H9 (cell line): ENCODE measurements around the gene CREB3L4. TPM values are rescaled to one million over a fixed set of nuclear protein-coding genes. Genes with fewer than 3 reads are reported as not detected.

Experiments used
- DNase-seq: peaks from one replicate; pipeline ENCODE4 v3.0.0-alpha.2; 2017
- H2AFZ ChIP-seq: one replicate; pipeline ENCODE4 v1.6.1; 2013; ENCODE audit warnings: mild to moderate bottlenecking, low read length, control low read depth, moderate library complexity
- H2AK5ac ChIP-seq: 2 replicates; pipeline ENCODE4 v1.6.1; 2013; ENCODE audit warnings: low read length, control low read depth, mixed read lengths; ENCODE audit not compliant: insufficient read length
- H2BK120ac ChIP-seq: one replicate; pipeline ENCODE4 v1.6.1; 2013; ENCODE audit warnings: low read depth, mild to moderate bottlenecking, low read length, control low read depth, inconsistent platforms; ENCODE audit not compliant: poor library complexity, severe bottlenecking
- H2BK12ac ChIP-seq: 2 replicates; pipeline ENCODE4 v1.6.1; 2013; ENCODE audit warnings: low read length, control low read depth, mixed read lengths, low read depth; ENCODE audit not compliant: insufficient read length
- H2BK15ac ChIP-seq: 2 replicates; pipeline ENCODE4 v1.6.1; 2013; ENCODE audit warnings: low read depth, low read length, control low read depth
- H2BK20ac ChIP-seq: one replicate; pipeline ENCODE4 v1.6.1; 2013; ENCODE audit warnings: low read depth, mild to moderate bottlenecking, low read length, control low read depth, inconsistent platforms; ENCODE audit not compliant: poor library complexity, severe bottlenecking
- H2BK5ac ChIP-seq: 2 replicates; pipeline ENCODE4 v1.6.1; 2013; ENCODE audit warnings: low read length, control low read depth, mixed read lengths; ENCODE audit not compliant: insufficient read length
- H3K14ac ChIP-seq: 2 replicates; pipeline ENCODE4 v1.6.1; 2013; ENCODE audit warnings: low read length, control low read depth; ENCODE audit not compliant: insufficient read depth
- H3K18ac ChIP-seq: 2 replicates; pipeline ENCODE4 v1.6.1; 2013; ENCODE audit warnings: low read depth, mild to moderate bottlenecking, mixed read lengths, low read length, control low read depth; ENCODE audit not compliant: insufficient read length
- H3K23ac ChIP-seq: 2 replicates; pipeline ENCODE4 v1.6.1; 2013; ENCODE audit warnings: low read length, control low read depth, mixed read lengths, low read depth; ENCODE audit not compliant: insufficient read length
- H3K23me2 ChIP-seq: 2 replicates; pipeline ENCODE4 v1.6.1; 2013; ENCODE audit warnings: low read depth, mild to moderate bottlenecking, mixed read lengths, low read length, control low read depth; ENCODE audit not compliant: insufficient read length, poor library complexity, severe bottlenecking
- H3K27ac ChIP-seq: 2 replicates; pipeline ENCODE4 v1.5.1; 2013; ENCODE audit warnings: low read length, control low read depth, mixed read lengths, low read depth; ENCODE audit not compliant: insufficient read length
- H3K27me3 ChIP-seq: 2 replicates; pipeline ENCODE4 v1.6.1; 2013; ENCODE audit warnings: low read length, control low read depth, inconsistent platforms; ENCODE audit not compliant: insufficient read depth
- H3K4ac ChIP-seq: 2 replicates; pipeline ENCODE4 v1.6.1; 2013; ENCODE audit warnings: low read depth, mild to moderate bottlenecking, control low read depth, inconsistent platforms, low read length, moderate library complexity
- H3K4me1 ChIP-seq: 2 replicates; pipeline ENCODE4 v1.6.1; 2013; ENCODE audit warnings: low read length, control low read depth, inconsistent platforms; ENCODE audit not compliant: insufficient read depth
- H3K4me2 ChIP-seq: 2 replicates; pipeline ENCODE4 v1.6.1; 2013; ENCODE audit warnings: low read length, control low read depth, mixed read lengths; ENCODE audit not compliant: insufficient read length, insufficient read depth
- H3K56ac ChIP-seq: 2 replicates; pipeline ENCODE4 v1.6.1; 2013; ENCODE audit warnings: low read depth, mild to moderate bottlenecking, mixed read lengths, low read length, control low read depth; ENCODE audit not compliant: insufficient read length
- H3K79me1 ChIP-seq: 2 replicates; pipeline ENCODE4 v1.6.1; 2013; ENCODE audit warnings: low read depth, mild to moderate bottlenecking, moderate library complexity, low read length, control low read depth, inconsistent platforms; ENCODE audit not compliant: insufficient read depth, poor library complexity, severe bottlenecking
- H3K79me2 ChIP-seq: 2 replicates; pipeline ENCODE4 v1.6.1; 2013; ENCODE audit warnings: low read length, control low read depth, inconsistent platforms; ENCODE audit not compliant: insufficient read depth
- H3K9ac ChIP-seq: 2 replicates; pipeline ENCODE4 v1.6.1; 2013; ENCODE audit warnings: low read length, control low read depth, mixed read lengths; ENCODE audit not compliant: insufficient read length; ENCODE audit errors: extremely low read depth
- H3K9me3 ChIP-seq: one replicate; pipeline ENCODE4 v1.6.1; 2013; ENCODE audit warnings: low read depth, low read length, inconsistent platforms; ENCODE audit not compliant: control insufficient read depth
- H3T11ph ChIP-seq: one replicate; pipeline ENCODE4 v1.6.1; 2013; ENCODE audit warnings: mild to moderate bottlenecking, low read length, control low read depth, inconsistent platforms
- H4K20me1 ChIP-seq: one replicate; pipeline ENCODE4 v1.6.1; 2013; ENCODE audit not compliant: control insufficient read depth, insufficient read length, insufficient read depth
- H4K5ac ChIP-seq: 2 replicates; pipeline ENCODE4 v1.6.1; 2013; ENCODE audit warnings: low read depth, mild to moderate bottlenecking, mixed read lengths, low read length, control low read depth; ENCODE audit not compliant: insufficient read length
- H4K8ac ChIP-seq: replicated peaks from 2 replicates; pipeline ENCODE4 v1.6.1; 2013; ENCODE audit warnings: low read length, control low read depth, mixed read lengths, low read depth; ENCODE audit not compliant: insufficient read length
- H4K91ac ChIP-seq: 2 replicates; pipeline ENCODE4 v1.6.1; 2013; ENCODE audit warnings: low read depth, mild to moderate bottlenecking, moderate library complexity, mixed read lengths, low read length, control low read depth; ENCODE audit not compliant: insufficient read length
- H3K27ac Mint-ChIP-seq, 3 experiments: 2 replicates in 2 of 3; 3 replicates in 1 of 3; pipeline ENCODE4 v1.8.0; 2020 to 2021; ENCODE audit warnings: mixed read lengths in 3 of 3, mild to moderate bottlenecking in 1 of 3, moderate library complexity in 1 of 3
- H3K27me3 Mint-ChIP-seq: 2 replicates; pipeline ENCODE4 v1.8.0; 2021; ENCODE audit warnings: low read depth, mild to moderate bottlenecking, moderate library complexity, mixed read lengths
- H3K36me3 Mint-ChIP-seq, 3 experiments: 2 replicates in 2 of 3; 3 replicates in 1 of 3; pipeline ENCODE4 v1.8.0; 2020 to 2021; ENCODE audit warnings: low read depth in 3 of 3, mixed read lengths in 3 of 3; ENCODE audit not compliant: insufficient read depth in 1 of 3
- H3K4me1 Mint-ChIP-seq, 2 experiments: 2 replicates each; pipeline ENCODE4 v1.8.0; 2020; ENCODE audit warnings: mixed read lengths in 2 of 2
- H3K4me3 Mint-ChIP-seq, 2 experiments: 2 replicates in 1 of 2; 3 replicates in 1 of 2; pipeline ENCODE4 v1.8.0; 2020 to 2021; ENCODE audit warnings: mild to moderate bottlenecking in 2 of 2, mixed read lengths in 2 of 2, moderate library complexity in 1 of 2
- H3K9me3 Mint-ChIP-seq, 2 experiments: 2 replicates in 1 of 2; 3 replicates in 1 of 2; pipeline ENCODE4 v1.8.0; 2020; ENCODE audit warnings: mild to moderate bottlenecking in 2 of 2, mixed read lengths in 2 of 2, moderate library complexity in 1 of 2
- WGBS: extraction: QIAGEN DNeasy Blood & Tissue Kit; methylation state at CpG from one replicate; pipeline ENCODE4 v1.1.7; 2013; ENCODE audit warnings: missing lambda C conversion rate, low lambda C conversion rate, mixed read lengths; ENCODE audit not compliant: insufficient read length; ENCODE audit errors: extremely low coverage; 5-methylcytosine and 5-hydroxymethylcytosine counted together
- total RNA-seq: library from RNA; stranded (reverse); gene quantifications from 2 replicates; pipeline ENCODE4 v1.2.1, GENCODE V29; 2021
- TF ChIP-seq, protein P1 (sequence below): fragments of 200-600 bp; sonication (generic); conservative IDR thresholded peaks from 3 replicates; pipeline ENCODE4 v1.8.0; 2021; ENCODE audit warnings: antibody characterized with exemption, mild to moderate bottlenecking

CREB3L4 gene
- total RNA-seq, 1 experiment from 2014 or later = 27.6 TPM

DNA sequence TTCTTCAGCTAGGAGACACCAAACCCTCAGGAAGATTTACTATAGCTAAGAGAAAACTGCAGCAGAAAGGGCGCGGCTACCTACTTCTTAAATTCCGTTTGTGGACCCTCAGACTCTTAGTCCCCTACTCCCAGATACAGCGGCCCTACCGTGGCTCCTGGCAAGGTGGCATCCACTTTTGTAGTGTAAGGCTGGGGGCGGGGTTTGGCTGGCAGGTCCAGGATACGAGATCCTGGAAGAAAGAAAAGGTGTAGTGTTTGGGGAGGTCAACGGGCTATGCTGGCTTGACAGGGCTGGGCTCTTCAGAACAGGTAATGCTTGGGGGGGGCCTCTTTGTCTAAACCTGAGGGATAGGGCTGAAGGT lies 280 bp downstream of the CREB3L4 start:
- Histone ChIP-seq H2BK12ac (no peak overlapping the region), H2BK20ac (no peak overlapping the region), H3K4me2 (peak overlapping the region; percentile 81), H3K79me1 (peaks cover under 1% of the 10 kb centered on the region), H3K18ac (peak overlapping the region; percentile 31), H3K23me2 (peaks cover 14% of the 10 kb centered on the region), H4K5ac (peak overlapping the region; percentile 0), H2BK15ac (no peak overlapping the region), H3K4me1 (no peaks in the 10 kb centered on the region), H2AFZ (no peak overlapping the region), H3K23ac (no peak overlapping the region), H4K20me1 (no peaks in the 10 kb centered on the region), H3K9ac (peak overlapping the region; percentile 77), H3K27ac (peak overlapping the region; percentile 50), H3K9me3 (no peaks in the 10 kb centered on the region), H2AK5ac (no peak overlapping the region), H2BK5ac (no peak overlapping the region), H3K14ac (peak overlapping the region; percentile 77; the same call in 1 of the 2 replicates), H3T11ph (no peak overlapping the region), H3K4ac (no peak overlapping the region), H4K91ac (no peak overlapping the region), H2BK120ac (no peak overlapping the region), H4K8ac (no peak overlapping the region), H3K79me2 (peaks cover under 1% of the 10 kb centered on the region; the same call in 1 of the 2 replicates), H3K27me3 (no peaks in the 10 kb centered on the region), H3K56ac (no peak overlapping the region)
- TF ChIP-seq, protein P1, sequence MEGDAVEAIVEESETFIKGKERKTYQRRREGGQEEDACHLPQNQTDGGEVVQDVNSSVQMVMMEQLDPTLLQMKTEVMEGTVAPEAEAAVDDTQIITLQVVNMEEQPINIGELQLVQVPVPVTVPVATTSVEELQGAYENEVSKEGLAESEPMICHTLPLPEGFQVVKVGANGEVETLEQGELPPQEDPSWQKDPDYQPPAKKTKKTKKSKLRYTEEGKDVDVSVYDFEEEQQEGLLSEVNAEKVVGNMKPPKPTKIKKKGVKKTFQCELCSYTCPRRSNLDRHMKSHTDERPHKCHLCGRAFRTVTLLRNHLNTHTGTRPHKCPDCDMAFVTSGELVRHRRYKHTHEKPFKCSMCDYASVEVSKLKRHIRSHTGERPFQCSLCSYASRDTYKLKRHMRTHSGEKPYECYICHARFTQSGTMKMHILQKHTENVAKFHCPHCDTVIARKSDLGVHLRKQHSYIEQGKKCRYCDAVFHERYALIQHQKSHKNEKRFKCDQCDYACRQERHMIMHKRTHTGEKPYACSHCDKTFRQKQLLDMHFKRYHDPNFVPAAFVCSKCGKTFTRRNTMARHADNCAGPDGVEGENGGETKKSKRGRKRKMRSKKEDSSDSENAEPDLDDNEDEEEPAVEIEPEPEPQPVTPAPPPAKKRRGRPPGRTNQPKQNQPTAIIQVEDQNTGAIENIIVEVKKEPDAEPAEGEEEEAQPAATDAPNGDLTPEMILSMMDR = no peak
- Mint-ChIP-seq H3K9me3 (peaks cover 0 to 4% of the 10 kb centered on the region in 2 experiments; a peak in 2 of 5 replicates), H3K4me3 (peak overlapping the region; percentile 87 to 96), H3K36me3 (peaks cover 9 to 21% (median 17%) of the 10 kb centered on the region in 3 experiments; a peak in 6 of 7 replicates), H3K4me1 (peaks cover 31 to 39% of the 10 kb centered on the region in 2 experiments), H3K27me3 (no peaks in the 10 kb centered on the region), H3K27ac (peak overlapping the region; percentile 99 to 100 (median 99))
- DNase-seq = peak; percentile 61
- WGBS = no CpG with 5 or more reads among the region's 8 CpGs
